Epithelial cell of esophagus (primary cell): ENCODE results near the gene MPRIP.
A peak's percentile ranks its signal among the peaks of the same experiment; 100 is the strongest.

Experiments used
- DNase-seq: peaks from one replicate; pipeline ENCODE4 v3.0.0; 2010; ENCODE audit warnings: low read depth
- H3K4me3 ChIP-seq: 2 replicates; pipeline ENCODE4 v1.5.1; 2011; ENCODE audit warnings: mild to moderate bottlenecking, low read length, control low read depth
- CTCF ChIP-seq: IDR thresholded peaks from 2 replicates; pipeline ENCODE4 v1.5.1; 2011; ENCODE audit warnings: low read depth, mild to moderate bottlenecking, low read length, control low read depth, inconsistent platforms; ENCODE audit not compliant: insufficient read depth; ENCODE audit errors: missing control alignments

The MPRIP gene

GRCh38 chr17:17032131-17032692, 10.0 kb upstream of the MPRIP start:
- peak; percentile 73 for DNase-seq
- H3K4me3 ChIP-seq: no peak overlapping the region
- TF ChIP-seq CTCF: peak; percentile 15

- TF ChIP-seq CTCF: no peak
- H3K4me3 ChIP-seq: no peak overlapping the region
- DNase-seq: no peak
These were observed 8.8 kb upstream of the MPRIP start for GRCh38 chr17:17033466-17033865.

GRCh38 chr17:17034026-17034425, 8.2 kb upstream of the MPRIP start:
- no peak for TF ChIP-seq CTCF
- no peak for DNase-seq
- no peak overlapping the region for H3K4me3 ChIP-seq

- no peak for DNase-seq
- no peak for TF ChIP-seq CTCF
- H3K4me3 ChIP-seq: no peak overlapping the region
These were observed 7.7 kb upstream of the MPRIP start for GRCh38 chr17:17034496-17035075.

- no peak for TF ChIP-seq CTCF
- H3K4me3 ChIP-seq: no peak overlapping the region
- no peak for DNase-seq
These were observed 6.8 kb upstream of the MPRIP start for GRCh38 chr17:17035490-17035889.

GRCh38 chr17:17035920-17036523, 6.2 kb upstream of the MPRIP start:
- H3K4me3 ChIP-seq: no peak overlapping the region
- DNase-seq: no peak

More at GRCh38 chr17:17035920-17036523, 6.2 kb upstream of the MPRIP start:
- TF ChIP-seq CTCF: no peak
